Liver (tissue), 3 donors: ENCODE results near the gene PVALEF.

Experiments used
- ATF3 ChIP-seq: IDR thresholded peaks from 2 replicates; pipeline ENCODE4 v1.6.1; 2016; ENCODE audit warnings: antibody characterized with exemption
- CTCF ChIP-seq: fragments of 150-350 bp; IDR thresholded peaks from 2 replicates; pipeline ENCODE4 v1.5.1; 2017; ENCODE audit warnings: improper control_type of control experiment, low read depth, low read length; ENCODE audit not compliant: missing input control
- EGR1 ChIP-seq, 2 donors: IDR thresholded peaks; 2 replicates each; pipeline ENCODE4 v1.6.1; 2016 to 2018; ENCODE audit warnings: antibody characterized with exemption in 2 of 2, low read depth in 2 of 2
- MAX ChIP-seq: IDR thresholded peaks from 2 replicates; pipeline ENCODE4 v1.6.1; 2016; ENCODE audit warnings: antibody characterized with exemption
- NR2F2 ChIP-seq: IDR thresholded peaks from 2 replicates; pipeline ENCODE4 v1.6.1; 2016; ENCODE audit warnings: antibody characterized with exemption
- RAD21 ChIP-seq, 2 donors: IDR thresholded peaks; 2 replicates each; pipeline ENCODE4 v1.6.1; 2016; ENCODE audit warnings: antibody characterized with exemption in 2 of 2, mild to moderate bottlenecking in 2 of 2
- REST ChIP-seq: IDR thresholded peaks from 2 replicates; pipeline ENCODE4 v1.6.1; 2016; ENCODE audit warnings: antibody characterized with exemption, mild to moderate bottlenecking
- RXRA ChIP-seq, 2 donors: IDR thresholded peaks; 2 replicates each; pipeline ENCODE4 v1.6.1; 2017 to 2018; ENCODE audit warnings: antibody characterized with exemption in 2 of 2, mild to moderate bottlenecking in 1 of 2
- TAF1 ChIP-seq: conservative IDR thresholded peaks from 2 replicates; pipeline ENCODE4 v1.6.1; 2016; ENCODE audit warnings: antibody characterized with exemption, mild to moderate bottlenecking
- YY1 ChIP-seq: IDR thresholded peaks from 2 replicates; pipeline ENCODE4 v1.6.1; 2016; ENCODE audit warnings: antibody characterized with exemption, mild to moderate bottlenecking
- ZBTB33 ChIP-seq: IDR thresholded peaks from 2 replicates; pipeline ENCODE4 v1.6.1; 2016; ENCODE audit warnings: antibody characterized with exemption
- donor health status: healthy.
- donor health status: healthy.

GRCh38 chr17:81166033-81166492, 756 bp downstream of the PVALEF start, which contains the start of gene AATK:
- no peak for TF ChIP-seq CTCF
- no peak for TF ChIP-seq MAX
- TF ChIP-seq EGR1 (IDR thresholded peaks at IDR 0.05; ENCODE audit: low read depth in 2 of 2) = no peak
- TF ChIP-seq ATF3 = no peak
- no peak for TF ChIP-seq RXRA (IDR thresholded peaks at IDR 0.05)
- TF ChIP-seq YY1 = no peak
- no peak for TF ChIP-seq REST
- no peak for TF ChIP-seq TAF1
- TF ChIP-seq RAD21 (IDR thresholded peaks at IDR 0.05) = no peak
- TF ChIP-seq NR2F2 = no peak
- no peak for TF ChIP-seq ZBTB33
